GM12878 (cell line): ENCODE measurements around the gene CACNA1G. TPM values are rescaled to one million over a fixed set of nuclear protein-coding genes. Genes with fewer than 3 reads are reported as not detected.

ENCODE experiments used
- ATF7 ChIP-seq: fragments of 450-650 bp; IDR thresholded peaks from 2 replicates; pipeline ENCODE4 v1.6.1; 2016; ENCODE audit warnings: low read depth, mild to moderate bottlenecking
- BHLHE40 ChIP-seq, 2 experiments: fragments of 450-650 bp in 1 of 2; IDR thresholded peaks; 2 replicates each; pipeline ENCODE4 v1.6.1; 2011 to 2017; ENCODE audit warnings: low read depth in 2 of 2, borderline replicate concordance in 1 of 2, improper control_type of control experiment in 1 of 2, low read length in 1 of 2, mild to moderate bottlenecking in 1 of 2
- DPF2 ChIP-seq: fragments of 450-650 bp; IDR thresholded peaks from 2 replicates; pipeline ENCODE4 v1.6.1; 2017; ENCODE audit warnings: mild to moderate bottlenecking
- EP300 ChIP-seq, 2 experiments: fragments of 150-350 bp in 1 of 2; IDR thresholded peaks; 2 replicates each; pipeline ENCODE4 v1.6.1; 2011 to 2012; ENCODE audit warnings: low read depth in 2 of 2, low read length in 2 of 2, borderline replicate concordance in 1 of 2, improper control_type of control experiment in 1 of 2, inconsistent platforms in 1 of 2; ENCODE audit not compliant: control insufficient read depth in 1 of 2
- EZH2 ChIP-seq: IDR thresholded peaks from 2 replicates; pipeline ENCODE4 v1.6.1; 2012; ENCODE audit warnings: low read depth, mild to moderate bottlenecking, control low read depth, inconsistent platforms, low read length, borderline replicate concordance; ENCODE audit not compliant: control insufficient read depth
- GABPA ChIP-seq: IDR thresholded peaks from 2 replicates; pipeline ENCODE4 v1.6.1; 2014; ENCODE audit warnings: antibody characterized with exemption, low read depth, mild to moderate bottlenecking, inconsistent platforms
- JUND ChIP-seq: IDR thresholded peaks from 2 replicates; pipeline ENCODE4 v1.6.1; 2012; ENCODE audit warnings: low read depth, mild to moderate bottlenecking, low read length, improper control_type of control experiment, moderate library complexity
- LARP7 ChIP-seq: fragments of 450-650 bp; IDR thresholded peaks from 2 replicates; pipeline ENCODE4 v1.6.1; 2017; ENCODE audit warnings: mild to moderate bottlenecking
- MTA2 ChIP-seq: fragments of 450-650 bp; IDR thresholded peaks from 2 replicates; pipeline ENCODE4 v1.6.1; 2016; ENCODE audit warnings: low read depth, mild to moderate bottlenecking, moderate library complexity
- RAD21 ChIP-seq: IDR thresholded peaks from 2 replicates; pipeline ENCODE4 v1.6.1; 2011; ENCODE audit warnings: mild to moderate bottlenecking, low read depth, low read length, moderate library complexity; ENCODE audit not compliant: insufficient read depth
- RAD51 ChIP-seq: fragments of 450-650 bp; IDR thresholded peaks from 2 replicates; pipeline ENCODE4 v1.6.1; 2016; ENCODE audit warnings: moderate library complexity, mild to moderate bottlenecking, inconsistent platforms
- SMC3 ChIP-seq: IDR thresholded peaks from 2 replicates; pipeline ENCODE4 v1.6.1; 2011; ENCODE audit warnings: low read length, improper control_type of control experiment, borderline replicate concordance
- STAT1 ChIP-seq: fragments of 450-650 bp; conservative IDR thresholded peaks from 2 replicates; pipeline ENCODE4 v1.6.1; 2014; ENCODE audit warnings: antibody characterized with exemption, mild to moderate bottlenecking
- SUZ12 ChIP-seq: fragments of 200-600 bp; sonication (generic); IDR thresholded peaks from one replicate; pipeline ENCODE4 v1.6.1; 2018; ENCODE audit warnings: antibody characterized with exemption, mild to moderate bottlenecking; ENCODE audit not compliant: unreplicated experiment
- TCF7 ChIP-seq: IDR thresholded peaks from 2 replicates; pipeline ENCODE4 v1.6.1; 2014; ENCODE audit warnings: antibody characterized with exemption, borderline replicate concordance
- polyA plus RNA-seq, 11 experiments: library from polyadenylated mRNA; depleted of rRNA in 4 of 11; unstranded in 6 of 11; stranded (reverse) in 5 of 11; fragments of >200 nt; fragmentation: Nextera tagmentation in 4 of 11; fragmentation: Illumina TruSeq in 1 of 11; extraction: Ambion mirVana in 4 of 11; extraction: Trizol in 1 of 11; gene quantifications; 1 replicate in 1 of 11; 2 replicates in 10 of 11; pipeline versions ENCODE4 v1.2.1 to v1.2.3, GENCODE V29; 2011 to 2016; ENCODE audit warnings: inconsistent platforms in 2 of 11, missing spikeins in 2 of 11, low read depth in 1 of 11
- total RNA-seq, 4 experiments: library from RNA; depleted of rRNA in 3 of 4; stranded (reverse); fragments of >200 nt in 3 of 4; fragmentation: Illumina TruSeq in 1 of 4; extraction: Trizol in 1 of 4; gene quantifications; 2 replicates each; pipeline versions ENCODE4 v1.2.1 to v1.2.3, GENCODE V29; 2013 to 2021
- TF ChIP-seq, protein P1 (sequence below): fragments of 450-650 bp; formaldehyde crosslinking; IDR thresholded peaks from 2 replicates; pipeline ENCODE4 v1.4.0; 2020; ENCODE audit warnings: mild to moderate bottlenecking, moderate library complexity
- TF ChIP-seq, protein P2 (sequence below): fragments of 150-350 bp; IDR thresholded peaks from 2 replicates; pipeline ENCODE4 v1.6.1; 2014; ENCODE audit warnings: mild to moderate bottlenecking, low read depth, low read length
- TF ChIP-seq, protein P3 (sequence below): fragments of 450-650 bp; IDR thresholded peaks from 2 replicates; pipeline ENCODE4 v1.6.1; 2017; ENCODE audit warnings: antibody characterized with exemption, mild to moderate bottlenecking, moderate library complexity
- TF ChIP-seq, protein P4 (sequence below): fragments of 450-650 bp; conservative IDR thresholded peaks from 2 replicates; pipeline ENCODE4 v1.6.1; 2017; ENCODE audit warnings: mild to moderate bottlenecking, moderate library complexity

CACNA1G gene
- total and polyA plus RNA-seq, 10 of the 15 experiments (the other 5 are each of a cell fraction or from before 2014, with no cell fraction given) = 0.03 to 0.15 TPM; not detected in 8

DNA sequence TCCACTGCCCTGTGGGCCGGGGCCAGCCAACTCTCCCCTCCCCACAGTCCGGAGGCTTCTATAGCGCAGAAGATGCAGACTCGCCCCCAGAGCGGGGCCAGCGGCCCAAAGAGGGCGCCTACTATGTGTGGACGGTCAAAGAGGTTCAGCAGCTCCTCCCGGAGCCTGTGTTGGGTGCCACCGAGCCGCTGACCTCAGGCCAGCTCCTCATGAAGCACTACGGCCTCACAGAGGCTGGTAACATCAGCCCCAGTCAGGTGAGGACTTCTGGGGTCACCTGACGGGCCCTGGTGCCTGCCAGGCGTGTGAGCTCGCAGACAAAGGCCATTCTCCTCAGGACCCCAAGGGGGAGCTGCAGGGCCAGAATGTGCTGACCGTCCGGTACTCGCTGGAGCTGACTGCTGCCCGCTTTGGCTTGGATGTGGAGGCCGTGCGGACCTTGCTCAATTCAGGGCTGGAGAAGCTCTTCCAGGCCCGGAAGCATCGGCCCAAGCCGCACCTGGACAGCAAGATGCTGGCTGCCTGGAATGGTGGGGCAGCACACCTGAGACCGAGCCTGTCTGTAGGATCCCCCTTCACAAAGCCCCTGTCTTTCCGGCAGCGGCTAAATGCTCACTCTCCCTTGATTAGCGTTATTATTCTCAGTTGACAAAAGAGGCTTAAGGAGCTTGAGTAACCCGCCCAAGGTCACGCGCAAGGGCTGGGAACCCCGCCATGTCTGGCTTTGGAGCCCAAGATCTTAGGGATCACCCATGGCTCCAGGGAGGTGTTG, 9.7 kb upstream of the CACNA1G start (continued):
- TF ChIP-seq, protein P1, sequence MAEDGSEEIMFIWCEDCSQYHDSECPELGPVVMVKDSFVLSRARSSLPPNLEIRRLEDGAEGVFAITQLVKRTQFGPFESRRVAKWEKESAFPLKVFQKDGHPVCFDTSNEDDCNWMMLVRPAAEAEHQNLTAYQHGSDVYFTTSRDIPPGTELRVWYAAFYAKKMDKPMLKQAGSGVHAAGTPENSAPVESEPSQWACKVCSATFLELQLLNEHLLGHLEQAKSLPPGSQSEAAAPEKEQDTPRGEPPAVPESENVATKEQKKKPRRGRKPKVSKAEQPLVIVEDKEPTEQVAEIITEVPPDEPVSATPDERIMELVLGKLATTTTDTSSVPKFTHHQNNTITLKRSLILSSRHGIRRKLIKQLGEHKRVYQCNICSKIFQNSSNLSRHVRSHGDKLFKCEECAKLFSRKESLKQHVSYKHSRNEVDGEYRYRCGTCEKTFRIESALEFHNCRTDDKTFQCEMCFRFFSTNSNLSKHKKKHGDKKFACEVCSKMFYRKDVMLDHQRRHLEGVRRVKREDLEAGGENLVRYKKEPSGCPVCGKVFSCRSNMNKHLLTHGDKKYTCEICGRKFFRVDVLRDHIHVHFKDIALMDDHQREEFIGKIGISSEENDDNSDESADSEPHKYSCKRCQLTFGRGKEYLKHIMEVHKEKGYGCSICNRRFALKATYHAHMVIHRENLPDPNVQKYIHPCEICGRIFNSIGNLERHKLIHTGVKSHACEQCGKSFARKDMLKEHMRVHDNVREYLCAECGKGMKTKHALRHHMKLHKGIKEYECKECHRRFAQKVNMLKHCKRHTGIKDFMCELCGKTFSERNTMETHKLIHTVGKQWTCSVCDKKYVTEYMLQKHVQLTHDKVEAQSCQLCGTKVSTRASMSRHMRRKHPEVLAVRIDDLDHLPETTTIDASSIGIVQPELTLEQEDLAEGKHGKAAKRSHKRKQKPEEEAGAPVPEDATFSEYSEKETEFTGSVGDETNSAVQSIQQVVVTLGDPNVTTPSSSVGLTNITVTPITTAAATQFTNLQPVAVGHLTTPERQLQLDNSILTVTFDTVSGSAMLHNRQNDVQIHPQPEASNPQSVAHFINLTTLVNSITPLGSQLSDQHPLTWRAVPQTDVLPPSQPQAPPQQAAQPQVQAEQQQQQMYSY = no peak
- TF ChIP-seq ATF7 (no peak), GABPA (no peak), EZH2 (no peak), SMC3 (peak; percentile 10; the same call in 1 of the 2 replicates), DPF2 (no peak), JUND (no peak), SUZ12 (no peak), RAD21 (peak; percentile 40; the same call in 1 of the 2 replicates), LARP7 (no peak), STAT1 (no peak), EP300 (IDR thresholded peaks at IDR 0.05; ENCODE audit: borderline replicate concordance in 1 of 2, control insufficient read depth in 1 of 2, low read depth in 2 of 2, low read length in 2 of 2) (no peak), BHLHE40 (IDR thresholded peaks at IDR 0.05; ENCODE audit: borderline replicate concordance in 1 of 2, low read depth in 2 of 2, low read length in 1 of 2) (0 out of 4 replicates have a peak, but pooled peaks of 1 of the 2 experiments have one; percentile 12), TCF7 (no peak), MTA2 (no peak), RAD51 (peak; percentile 26; the same call in 1 of the 2 replicates)
- TF ChIP-seq, protein P2, sequence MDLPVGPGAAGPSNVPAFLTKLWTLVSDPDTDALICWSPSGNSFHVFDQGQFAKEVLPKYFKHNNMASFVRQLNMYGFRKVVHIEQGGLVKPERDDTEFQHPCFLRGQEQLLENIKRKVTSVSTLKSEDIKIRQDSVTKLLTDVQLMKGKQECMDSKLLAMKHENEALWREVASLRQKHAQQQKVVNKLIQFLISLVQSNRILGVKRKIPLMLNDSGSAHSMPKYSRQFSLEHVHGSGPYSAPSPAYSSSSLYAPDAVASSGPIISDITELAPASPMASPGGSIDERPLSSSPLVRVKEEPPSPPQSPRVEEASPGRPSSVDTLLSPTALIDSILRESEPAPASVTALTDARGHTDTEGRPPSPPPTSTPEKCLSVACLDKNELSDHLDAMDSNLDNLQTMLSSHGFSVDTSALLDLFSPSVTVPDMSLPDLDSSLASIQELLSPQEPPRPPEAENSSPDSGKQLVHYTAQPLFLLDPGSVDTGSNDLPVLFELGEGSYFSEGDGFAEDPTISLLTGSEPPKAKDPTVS = no peak
- TF ChIP-seq, protein P3, sequence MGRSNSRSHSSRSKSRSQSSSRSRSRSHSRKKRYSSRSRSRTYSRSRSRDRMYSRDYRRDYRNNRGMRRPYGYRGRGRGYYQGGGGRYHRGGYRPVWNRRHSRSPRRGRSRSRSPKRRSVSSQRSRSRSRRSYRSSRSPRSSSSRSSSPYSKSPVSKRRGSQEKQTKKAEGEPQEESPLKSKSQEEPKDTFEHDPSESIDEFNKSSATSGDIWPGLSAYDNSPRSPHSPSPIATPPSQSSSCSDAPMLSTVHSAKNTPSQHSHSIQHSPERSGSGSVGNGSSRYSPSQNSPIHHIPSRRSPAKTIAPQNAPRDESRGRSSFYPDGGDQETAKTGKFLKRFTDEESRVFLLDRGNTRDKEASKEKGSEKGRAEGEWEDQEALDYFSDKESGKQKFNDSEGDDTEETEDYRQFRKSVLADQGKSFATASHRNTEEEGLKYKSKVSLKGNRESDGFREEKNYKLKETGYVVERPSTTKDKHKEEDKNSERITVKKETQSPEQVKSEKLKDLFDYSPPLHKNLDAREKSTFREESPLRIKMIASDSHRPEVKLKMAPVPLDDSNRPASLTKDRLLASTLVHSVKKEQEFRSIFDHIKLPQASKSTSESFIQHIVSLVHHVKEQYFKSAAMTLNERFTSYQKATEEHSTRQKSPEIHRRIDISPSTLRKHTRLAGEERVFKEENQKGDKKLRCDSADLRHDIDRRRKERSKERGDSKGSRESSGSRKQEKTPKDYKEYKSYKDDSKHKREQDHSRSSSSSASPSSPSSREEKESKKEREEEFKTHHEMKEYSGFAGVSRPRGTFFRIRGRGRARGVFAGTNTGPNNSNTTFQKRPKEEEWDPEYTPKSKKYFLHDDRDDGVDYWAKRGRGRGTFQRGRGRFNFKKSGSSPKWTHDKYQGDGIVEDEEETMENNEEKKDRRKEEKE = no peak
- TF ChIP-seq, protein P4, sequence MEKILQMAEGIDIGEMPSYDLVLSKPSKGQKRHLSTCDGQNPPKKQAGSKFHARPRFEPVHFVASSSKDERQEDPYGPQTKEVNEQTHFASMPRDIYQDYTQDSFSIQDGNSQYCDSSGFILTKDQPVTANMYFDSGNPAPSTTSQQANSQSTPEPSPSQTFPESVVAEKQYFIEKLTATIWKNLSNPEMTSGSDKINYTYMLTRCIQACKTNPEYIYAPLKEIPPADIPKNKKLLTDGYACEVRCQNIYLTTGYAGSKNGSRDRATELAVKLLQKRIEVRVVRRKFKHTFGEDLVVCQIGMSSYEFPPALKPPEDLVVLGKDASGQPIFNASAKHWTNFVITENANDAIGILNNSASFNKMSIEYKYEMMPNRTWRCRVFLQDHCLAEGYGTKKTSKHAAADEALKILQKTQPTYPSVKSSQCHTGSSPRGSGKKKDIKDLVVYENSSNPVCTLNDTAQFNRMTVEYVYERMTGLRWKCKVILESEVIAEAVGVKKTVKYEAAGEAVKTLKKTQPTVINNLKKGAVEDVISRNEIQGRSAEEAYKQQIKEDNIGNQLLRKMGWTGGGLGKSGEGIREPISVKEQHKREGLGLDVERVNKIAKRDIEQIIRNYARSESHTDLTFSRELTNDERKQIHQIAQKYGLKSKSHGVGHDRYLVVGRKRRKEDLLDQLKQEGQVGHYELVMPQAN = no peak
